T-helper 2 cell treated with Interferon-gamma antibody and Interleukin-4, amounts not matched to agents 5 μg/mL and 100 μg/mL, for 36 hours (primary cell): ENCODE results near the gene NAV1.

Source experiments
- DNase-seq: peaks from one replicate; pipeline ENCODE4 v3.0.0; 2021; ENCODE audit warnings: low spot score
- H3K27ac Mint-ChIP-seq: one replicate; pipeline ENCODE4 v1.8.0; 2021; ENCODE audit warnings: mild to moderate bottlenecking, mixed read lengths
- H3K27me3 Mint-ChIP-seq: one replicate; pipeline ENCODE4 v1.8.0; 2021; ENCODE audit warnings: low read depth, mixed read lengths
- H3K36me3 Mint-ChIP-seq: one replicate; pipeline ENCODE4 v1.8.0; 2021; ENCODE audit warnings: low read depth, mixed read lengths
- H3K4me1 Mint-ChIP-seq: one replicate; pipeline ENCODE4 v1.8.0; 2021; ENCODE audit warnings: low read depth, mixed read lengths
- H3K4me3 Mint-ChIP-seq: one replicate; pipeline ENCODE4 v1.8.0; 2022; ENCODE audit warnings: mild to moderate bottlenecking, moderate library complexity, mixed read lengths
- H3K9me3 Mint-ChIP-seq: one replicate; pipeline ENCODE4 v1.8.0; 2021; ENCODE audit warnings: mixed read lengths

NAV1 gene

DNA sequence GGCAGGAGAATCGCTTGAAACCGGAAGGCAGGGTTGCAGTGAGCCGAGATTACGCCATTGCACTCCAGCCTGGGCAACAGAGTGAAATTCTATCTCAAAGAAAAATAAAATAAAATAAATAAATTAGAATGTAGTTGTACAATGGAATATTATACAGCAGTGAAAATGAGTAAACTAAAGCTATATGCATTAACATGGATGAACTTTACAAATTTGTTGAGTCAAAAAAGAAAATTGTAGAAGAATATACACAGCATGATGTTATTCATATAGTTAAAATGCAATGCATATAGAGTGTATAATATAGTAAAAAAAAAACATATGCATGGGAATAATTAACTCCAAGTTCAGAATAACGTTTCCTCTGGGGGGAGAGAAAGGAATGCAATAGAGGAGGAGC is 11.0 kb upstream of the NAV1 start:
- Mint-ChIP-seq H3K27ac (no peak overlapping the region), H3K4me1 (peaks cover 2% of the 10 kb centered on the region), H3K4me3 (no peak overlapping the region), H3K27me3 (no peaks in the 10 kb centered on the region), H3K9me3 (peaks cover 4% of the 10 kb centered on the region), H3K36me3 (peaks cover 12% of the 10 kb centered on the region)
- no peak for DNase-seq

DNA sequence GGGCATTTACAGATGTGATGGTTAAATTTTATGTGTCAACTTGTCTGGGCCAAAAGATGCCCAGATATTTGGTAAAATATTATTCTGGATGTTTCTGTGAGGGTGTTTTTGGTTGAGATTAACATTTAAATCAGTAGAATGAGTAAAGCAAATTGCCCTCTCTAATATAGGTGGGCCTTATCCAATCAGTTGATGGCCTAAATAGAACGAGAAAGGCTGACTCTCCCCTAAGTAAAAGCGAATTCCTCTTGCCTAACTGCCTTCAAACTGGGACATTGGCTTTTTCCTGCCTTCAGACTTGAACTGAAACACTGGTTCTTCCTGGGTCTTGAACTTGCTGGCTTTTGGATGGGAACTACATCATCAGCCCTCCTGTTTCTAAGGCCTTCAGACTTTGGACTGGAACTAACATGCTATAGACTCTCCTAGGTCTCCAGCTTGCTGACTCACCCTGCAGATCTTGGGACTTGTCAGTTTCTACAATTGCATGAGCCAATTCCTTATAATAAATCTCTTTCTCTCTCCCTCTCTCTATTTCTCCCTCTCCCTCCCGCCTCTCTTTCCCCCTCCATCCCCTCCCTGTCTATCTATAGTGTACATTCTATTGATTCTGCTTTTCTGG is 10.2 kb upstream of the NAV1 start:
- H3K27me3 Mint-ChIP-seq = no peaks in the 10 kb centered on the region
- H3K4me3 Mint-ChIP-seq = no peak overlapping the region
- peaks cover 2% of the 10 kb centered on the region for H3K4me1 Mint-ChIP-seq
- peaks cover 4% of the 10 kb centered on the region for H3K9me3 Mint-ChIP-seq
- peaks cover 11% of the 10 kb centered on the region for H3K36me3 Mint-ChIP-seq
- DNase-seq = no peak
- no peak overlapping the region for H3K27ac Mint-ChIP-seq

DNA sequence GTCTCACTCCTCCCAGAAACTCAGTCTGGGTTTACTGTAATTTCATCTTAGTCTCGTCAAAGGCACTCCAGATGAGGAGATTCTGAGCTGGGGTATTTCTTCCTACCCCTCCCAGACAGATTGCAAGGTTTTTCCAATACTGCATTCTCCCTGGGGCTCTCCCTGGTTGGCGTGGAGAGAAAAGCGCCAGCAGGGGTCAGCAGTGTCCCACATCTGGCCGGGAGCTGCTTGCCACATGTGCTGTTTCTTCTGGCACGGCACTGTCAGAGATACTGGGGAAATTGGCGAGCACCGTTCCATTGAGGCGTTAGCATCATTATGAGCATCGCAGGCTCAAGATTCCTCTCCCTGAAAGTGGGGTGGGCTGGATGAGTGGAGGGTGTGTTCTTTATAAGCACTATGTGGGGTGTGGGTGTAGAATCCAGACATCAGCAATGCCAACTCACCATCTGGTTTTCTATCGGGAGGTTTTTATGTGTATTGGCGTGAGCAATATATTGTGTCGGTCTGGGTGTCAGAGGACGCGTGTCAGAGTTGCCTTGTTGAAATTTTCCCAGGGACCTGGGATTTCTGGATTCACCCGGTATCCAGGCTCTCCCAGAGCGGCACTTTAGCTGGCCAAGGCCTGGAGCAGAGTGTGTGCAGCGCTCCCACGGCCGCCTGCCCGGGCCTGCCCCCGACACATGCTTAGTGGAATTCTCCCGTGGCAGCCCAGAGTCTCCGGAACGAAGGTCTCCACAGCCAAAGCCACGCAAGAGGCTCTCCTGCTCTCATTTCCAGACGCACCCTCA is 8.0 kb upstream of the NAV1 start:
- Mint-ChIP-seq H3K4me3 (no peak overlapping the region), H3K4me1 (peaks cover 5% of the 10 kb centered on the region), H3K9me3 (no peaks in the 10 kb centered on the region), H3K36me3 (peaks cover 1% of the 10 kb centered on the region), H3K27me3 (peaks cover 4% of the 10 kb centered on the region), H3K27ac (no peak overlapping the region)
- peak; percentile 33 for DNase-seq

DNA sequence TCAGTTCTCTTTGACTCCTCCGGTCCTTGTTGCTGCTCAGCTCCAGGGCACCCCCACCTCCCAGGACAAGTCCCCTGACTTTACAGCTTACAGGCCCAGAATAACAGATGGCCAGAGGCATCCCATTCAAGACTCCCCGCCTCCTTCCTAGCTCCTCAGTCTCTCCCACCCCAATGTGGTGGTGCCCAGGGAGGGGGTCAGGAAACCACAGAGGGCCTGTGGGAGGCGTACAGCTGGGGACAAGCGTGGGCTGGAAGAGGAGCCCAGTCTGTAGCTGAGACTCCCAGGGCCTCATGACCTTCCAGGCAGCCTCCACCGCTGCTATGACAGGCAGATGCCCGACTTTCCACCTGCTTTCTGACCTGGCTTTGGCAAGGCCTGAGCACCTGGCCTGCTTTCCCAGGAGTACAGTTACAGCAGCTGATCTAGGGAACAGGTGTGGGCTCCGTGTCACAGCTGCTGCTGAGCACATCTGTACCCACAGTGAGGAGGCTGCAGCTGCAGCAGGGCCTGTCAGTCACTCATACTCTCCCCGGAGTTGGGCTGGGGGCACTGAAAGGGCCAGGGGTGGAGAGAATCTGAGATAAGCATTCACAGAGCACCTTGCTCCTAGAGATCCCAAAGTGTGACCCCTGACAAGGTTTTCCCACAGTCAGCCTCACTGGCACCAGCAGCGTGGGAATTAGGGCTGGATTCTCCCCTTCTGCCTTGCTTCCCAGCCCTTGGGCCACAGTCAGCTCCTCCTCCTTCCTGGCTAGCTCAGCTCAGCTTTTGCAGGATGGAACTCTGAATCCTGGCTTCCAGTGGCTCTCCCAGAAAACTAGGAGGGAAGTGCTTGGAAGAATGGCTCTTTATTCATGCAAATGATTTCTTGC is 7.1 kb upstream of the NAV1 start:
- peaks cover 1% of the 10 kb centered on the region for H3K36me3 Mint-ChIP-seq
- peaks cover 12% of the 10 kb centered on the region for H3K27me3 Mint-ChIP-seq
- DNase-seq = no peak
- H3K9me3 Mint-ChIP-seq = no peaks in the 10 kb centered on the region
- H3K27ac Mint-ChIP-seq = no peak overlapping the region
- no peak overlapping the region for H3K4me3 Mint-ChIP-seq
- H3K4me1 Mint-ChIP-seq = peaks cover 5% of the 10 kb centered on the region

DNA sequence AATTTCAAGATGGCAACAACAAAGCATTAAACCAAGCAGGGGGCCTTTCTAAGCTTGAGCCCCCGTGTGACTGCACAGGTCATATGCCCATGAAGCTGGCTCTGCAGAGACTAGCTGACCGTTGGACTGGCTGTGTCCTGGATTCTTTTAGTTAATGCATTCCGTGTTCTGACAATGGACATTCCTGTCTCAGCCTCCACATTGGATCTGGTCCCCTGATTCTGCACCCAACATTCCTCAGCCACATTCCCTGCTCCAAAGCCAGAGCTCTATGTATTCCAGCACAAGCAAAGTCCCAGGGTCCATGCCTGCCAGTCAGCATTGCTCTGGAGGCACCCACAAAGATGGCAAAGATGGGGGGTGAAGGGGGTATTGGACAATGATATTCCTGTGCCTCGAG is 5.1 kb upstream of the NAV1 start:
- Mint-ChIP-seq H3K36me3 (peaks cover 1% of the 10 kb centered on the region), H3K27ac (no peak overlapping the region), H3K4me3 (no peak overlapping the region), H3K9me3 (no peaks in the 10 kb centered on the region), H3K27me3 (peaks cover 31% of the 10 kb centered on the region), H3K4me1 (peaks cover 11% of the 10 kb centered on the region)
- no peak for DNase-seq

DNA sequence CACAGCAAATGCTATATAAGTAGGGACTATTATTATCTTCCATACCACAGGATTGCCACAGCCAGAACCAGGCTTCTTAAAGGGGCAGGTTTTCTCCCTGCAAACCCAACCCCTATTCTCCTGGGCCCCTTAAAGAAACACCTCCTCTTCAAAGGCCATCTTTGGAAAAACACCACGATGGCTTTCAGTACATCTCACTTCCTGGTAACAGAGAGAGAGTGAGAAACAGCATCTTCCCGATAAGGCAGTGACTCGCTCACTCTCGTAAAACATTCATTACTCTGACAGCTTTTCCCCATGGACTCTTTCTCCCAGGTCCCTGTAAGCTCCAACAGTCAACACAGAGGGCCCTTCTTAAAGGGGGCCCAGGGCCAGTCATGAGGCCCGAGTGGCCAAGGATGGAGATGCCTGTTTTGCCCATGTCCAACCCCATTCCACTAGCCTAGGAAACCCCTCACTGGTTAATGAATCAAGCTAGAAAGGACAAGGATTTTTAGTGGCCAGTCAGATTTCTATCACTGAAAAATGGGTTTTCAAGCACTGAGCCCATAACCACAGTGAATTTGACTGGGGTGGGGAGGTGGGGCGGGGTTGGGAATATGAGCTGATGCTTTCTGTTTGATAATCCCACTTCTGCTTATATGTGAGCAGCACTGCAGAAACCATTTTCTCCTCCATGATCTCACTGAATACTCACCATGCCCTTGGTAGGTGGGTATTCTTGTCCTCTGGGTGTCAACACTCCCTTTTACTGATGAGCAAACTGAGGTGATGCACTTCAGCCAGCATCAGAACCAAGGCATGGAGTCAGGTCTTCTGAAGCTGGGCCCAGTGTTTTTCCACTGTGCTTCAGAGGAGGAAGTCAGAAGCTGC is 3.6 kb upstream of the NAV1 start:
- Mint-ChIP-seq H3K36me3 (no peaks in the 10 kb centered on the region), H3K4me3 (no peak overlapping the region), H3K9me3 (no peaks in the 10 kb centered on the region), H3K27me3 (peaks cover 42% of the 10 kb centered on the region), H3K4me1 (peaks cover 13% of the 10 kb centered on the region), H3K27ac (no peak overlapping the region)
- DNase-seq = no peak

DNA sequence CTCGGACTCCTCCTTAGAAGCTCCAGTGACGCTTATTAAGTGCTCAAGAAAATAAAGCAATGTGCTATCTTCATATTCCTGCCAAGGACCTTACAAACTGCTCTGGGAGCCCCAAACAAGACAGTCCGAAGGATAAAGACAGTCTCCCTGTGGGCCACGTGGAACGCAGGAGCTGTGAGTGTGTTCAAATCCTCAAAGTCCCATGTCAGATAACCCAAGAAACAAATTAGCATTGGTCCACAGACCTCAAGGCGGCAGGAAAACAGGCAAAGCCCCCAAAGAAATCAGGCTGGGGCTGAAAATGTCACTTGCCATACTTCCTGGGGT is 3.0 kb upstream of the NAV1 start:
- Mint-ChIP-seq H3K9me3 (no peaks in the 10 kb centered on the region), H3K36me3 (no peaks in the 10 kb centered on the region), H3K4me3 (no peak overlapping the region), H3K27ac (no peak overlapping the region), H3K27me3 (peaks cover 48% of the 10 kb centered on the region), H3K4me1 (peaks cover 13% of the 10 kb centered on the region)
- DNase-seq = no peak

DNA sequence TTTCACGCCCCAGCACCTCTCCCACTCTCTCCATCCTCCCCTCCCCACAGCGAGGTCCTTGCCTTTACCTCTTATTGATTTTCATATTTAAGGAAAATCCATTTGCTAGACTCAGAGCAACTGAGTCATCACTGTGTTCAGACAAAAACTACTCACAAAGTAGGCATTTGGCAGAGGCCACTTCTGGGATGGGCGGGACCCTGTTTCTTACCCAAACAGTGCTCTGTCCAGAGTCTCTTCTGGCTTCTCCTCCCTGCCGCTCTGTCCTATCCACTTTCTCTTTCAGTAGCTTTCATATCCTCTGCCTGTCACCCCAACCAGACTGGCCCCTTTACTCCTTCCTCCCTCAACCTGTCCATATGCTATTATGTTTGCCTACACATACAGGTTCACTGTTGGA is 2.4 kb upstream of the NAV1 start:
- Mint-ChIP-seq H3K27me3 (peaks cover 53% of the 10 kb centered on the region), H3K27ac (no peak overlapping the region), H3K36me3 (no peaks in the 10 kb centered on the region), H3K4me1 (peaks cover 13% of the 10 kb centered on the region), H3K9me3 (no peaks in the 10 kb centered on the region), H3K4me3 (no peak overlapping the region)
- no peak for DNase-seq

DNA sequence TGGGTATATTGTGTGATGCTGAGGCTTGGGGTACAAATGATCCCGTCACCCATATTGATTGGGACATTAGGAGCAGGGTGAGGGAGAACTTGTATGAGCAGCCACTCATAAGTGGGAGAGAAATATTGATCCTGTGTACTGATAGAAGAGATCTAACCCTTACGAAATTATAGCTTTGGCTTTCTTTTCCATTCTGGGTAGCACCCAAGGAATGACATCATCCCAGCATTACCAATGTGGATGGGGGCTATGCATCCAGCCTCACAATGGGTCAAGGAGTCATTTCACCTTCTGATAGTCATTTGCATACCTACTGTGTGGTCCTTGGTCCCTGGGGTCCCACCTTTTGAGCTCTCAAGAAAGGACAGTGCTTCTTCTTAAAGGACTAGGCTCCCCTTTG is 1.9 kb upstream of the NAV1 start:
- H3K4me3 Mint-ChIP-seq = no peak overlapping the region
- H3K27ac Mint-ChIP-seq = no peak overlapping the region
- H3K27me3 Mint-ChIP-seq = peaks cover 58% of the 10 kb centered on the region
- DNase-seq = no peak
- no peaks in the 10 kb centered on the region for H3K9me3 Mint-ChIP-seq
- peaks cover 13% of the 10 kb centered on the region for H3K4me1 Mint-ChIP-seq
- H3K36me3 Mint-ChIP-seq = no peaks in the 10 kb centered on the region

DNA sequence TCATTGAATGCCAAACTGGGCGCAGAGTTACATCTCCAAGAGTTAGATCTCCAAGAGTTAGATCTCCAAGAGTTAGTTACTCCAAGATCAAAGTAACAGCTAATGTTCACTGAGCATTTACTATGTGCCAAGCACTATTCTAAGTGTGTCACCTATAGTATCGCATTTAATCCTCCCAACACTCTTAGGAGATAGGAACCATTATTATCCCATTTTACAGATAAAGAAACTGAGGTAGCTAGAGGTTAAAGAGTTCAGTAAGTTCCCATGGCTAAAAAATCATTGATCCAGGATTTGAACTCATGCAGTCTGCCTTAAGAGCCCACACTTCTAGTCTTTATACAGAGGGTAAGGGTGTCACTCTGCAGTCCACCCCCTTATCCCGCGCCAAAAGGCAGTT is 1.5 kb upstream of the NAV1 start:
- Mint-ChIP-seq H3K9me3 (no peaks in the 10 kb centered on the region), H3K27me3 (peaks cover 62% of the 10 kb centered on the region), H3K4me1 (peaks cover 13% of the 10 kb centered on the region), H3K36me3 (no peaks in the 10 kb centered on the region), H3K4me3 (no peak overlapping the region), H3K27ac (no peak overlapping the region)
- DNase-seq = no peak

DNA sequence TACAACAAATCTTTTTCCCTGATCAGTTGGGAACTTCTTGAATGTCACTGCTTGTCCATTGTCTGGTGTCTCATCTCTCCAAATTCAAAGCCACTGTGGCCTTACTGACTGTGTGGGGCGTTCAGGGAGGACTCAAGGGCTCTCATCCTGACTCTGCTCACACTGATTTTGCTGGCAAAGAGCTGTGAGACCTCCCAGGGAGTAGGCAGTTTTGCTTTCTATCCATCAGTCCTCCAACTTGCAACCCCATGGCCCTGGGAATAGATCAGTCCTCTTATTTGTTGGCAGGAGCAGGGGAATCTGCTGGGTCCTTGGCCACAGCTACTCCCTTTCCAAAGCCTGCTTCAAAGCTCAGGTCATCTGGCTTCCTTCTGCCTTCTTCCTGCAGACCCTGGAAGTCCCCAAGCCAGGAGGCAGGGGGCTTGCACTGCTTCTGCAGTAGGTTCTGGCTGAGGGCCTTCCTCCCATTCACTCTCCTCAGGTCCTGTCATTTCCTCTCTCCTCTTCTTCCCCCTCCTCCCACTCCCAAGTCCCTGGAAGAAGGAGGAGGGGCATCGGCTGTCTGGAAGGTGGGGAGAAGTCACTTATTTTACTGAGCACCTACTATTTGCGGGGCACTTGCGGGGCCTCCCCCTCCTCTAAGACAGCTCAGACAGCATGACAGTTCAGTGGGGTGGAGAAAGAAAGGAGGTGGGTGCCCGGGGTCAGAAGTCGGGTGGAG is 876 bp upstream of the NAV1 start:
- H3K9me3 Mint-ChIP-seq = no peaks in the 10 kb centered on the region
- no peak overlapping the region for H3K27ac Mint-ChIP-seq
- H3K36me3 Mint-ChIP-seq = no peaks in the 10 kb centered on the region
- H3K4me3 Mint-ChIP-seq = peak overlapping the region; percentile 63
- no peak for DNase-seq
- peaks cover 13% of the 10 kb centered on the region for H3K4me1 Mint-ChIP-seq
- peaks cover 67% of the 10 kb centered on the region for H3K27me3 Mint-ChIP-seq

DNA sequence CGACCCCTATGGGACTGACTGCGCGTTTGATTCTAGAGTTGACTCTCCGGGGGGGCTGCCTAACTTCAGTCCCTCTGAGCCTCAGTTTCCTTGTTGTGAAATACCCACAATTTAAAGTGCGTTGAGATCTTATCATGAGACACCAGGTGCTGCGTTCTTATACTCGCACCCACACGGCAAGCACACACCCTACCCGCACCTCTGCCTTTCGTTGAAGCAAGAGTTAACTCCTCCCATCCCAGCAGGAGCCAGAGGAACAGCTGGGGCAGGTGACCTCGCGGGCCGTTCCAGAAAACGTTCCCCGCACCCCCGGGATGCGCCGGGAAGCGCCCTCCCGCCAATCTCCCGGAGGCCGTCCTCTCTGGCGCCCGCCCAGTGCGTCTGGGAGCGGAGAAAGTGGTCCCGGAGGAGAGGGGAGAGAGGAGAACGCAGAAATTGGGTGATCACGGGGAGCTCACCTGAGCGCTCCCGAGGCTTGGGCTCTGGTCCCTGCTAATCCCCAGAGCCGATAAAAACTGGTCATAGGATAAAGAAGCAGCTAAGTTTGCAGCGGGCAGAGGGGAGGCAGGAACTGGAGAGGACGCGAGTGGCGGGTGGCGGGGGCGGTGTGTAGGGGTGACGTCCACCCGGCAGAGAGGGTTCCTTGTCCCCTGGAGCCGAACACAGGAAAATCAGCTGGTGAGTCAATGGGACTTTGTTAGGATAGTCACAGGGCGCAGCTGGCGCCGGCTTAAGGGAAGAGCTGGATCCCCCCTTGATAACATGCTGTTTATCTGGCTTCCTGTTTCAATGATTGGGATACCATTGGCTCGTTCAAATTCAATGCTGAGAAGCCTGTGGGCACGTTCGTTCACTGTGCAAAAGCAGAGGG is 869 bp downstream of the NAV1 start:
- H3K9me3 Mint-ChIP-seq = no peaks in the 10 kb centered on the region
- peaks cover 11% of the 10 kb centered on the region for H3K4me1 Mint-ChIP-seq
- no peaks in the 10 kb centered on the region for H3K36me3 Mint-ChIP-seq
- peak overlapping the region; percentile 18 for H3K4me3 Mint-ChIP-seq
- no peak for DNase-seq
- H3K27me3 Mint-ChIP-seq = peaks cover 80% of the 10 kb centered on the region
- no peak overlapping the region for H3K27ac Mint-ChIP-seq
